ENCODE measurements around the gene REXO5.

GRCh38 chr16:20866145-20866772, 59.9 kb downstream of the REXO5 start:
- no peak for TF ChIP-seq CTCF (IDR thresholded peaks at IDR 0.05)
- no peak for TF ChIP-seq EZH2 (IDR thresholded peaks at IDR 0.05; ENCODE audit: borderline replicate concordance, insufficient read depth, low read depth, low read length, poor library complexity, severe bottlenecking)

Data from B cell (primary cell).